ENCODE measurements around the gene COL25A1.

Gene COL25A1

GRCh38 chr4:109010521-109010920 is 291.9 kb downstream of the COL25A1 start:
- Histone ChIP-seq H3K9me3 (ENCODE audit: control insufficient read depth, low read length) (no peaks in the 10 kb centered on the region), H3K27ac (no peak overlapping the region)

GRCh38 chr4:109009909-109010308 is 292.5 kb downstream of the COL25A1 start:
- Histone ChIP-seq H3K36me3 (ENCODE audit: control insufficient read depth, insufficient read depth, low read length) (no peaks in the 10 kb centered on the region), H3K9me3 (ENCODE audit: control insufficient read depth, low read length) (no peaks in the 10 kb centered on the region), H3K4me2 (ENCODE audit: low read length) (no peak overlapping the region), H3K27ac (no peak overlapping the region), H3K4me1 (no peaks in the 10 kb centered on the region), H3K4me3 (ENCODE audit: low read depth, low read length) (no peak overlapping the region), H3K79me2 (no peaks in the 10 kb centered on the region), H2AFZ (no peak overlapping the region), H3K27me3 (ENCODE audit: control insufficient read depth, insufficient read depth, low read length) (no peaks in the 10 kb centered on the region), H3K9ac (no peak overlapping the region)
- no peak for TF ChIP-seq CTCF (IDR thresholded peaks at IDR 0.05)

More at GRCh38 chr4:109010521-109010920, 291.9 kb downstream of the COL25A1 start:
- Histone ChIP-seq H3K4me2 (ENCODE audit: low read length) (no peak overlapping the region), H3K9ac (no peak overlapping the region), H3K79me2 (no peaks in the 10 kb centered on the region), H3K4me3 (ENCODE audit: low read depth, low read length) (no peak overlapping the region), H3K36me3 (ENCODE audit: control insufficient read depth, insufficient read depth, low read length) (no peaks in the 10 kb centered on the region), H3K4me1 (no peaks in the 10 kb centered on the region), H3K27me3 (ENCODE audit: control insufficient read depth, insufficient read depth, low read length) (no peaks in the 10 kb centered on the region), H2AFZ (no peak overlapping the region)
- TF ChIP-seq CTCF (IDR thresholded peaks at IDR 0.05), result no peak

- no peaks in the 10 kb centered on the region for H3K27me3 ChIP-seq (ENCODE audit: control insufficient read depth, insufficient read depth, low read length)
- no peak overlapping the region for H3K4me2 ChIP-seq (ENCODE audit: low read length)
- no peak overlapping the region for H3K4me3 ChIP-seq (ENCODE audit: low read depth, low read length)
- H3K9me3 ChIP-seq (ENCODE audit: control insufficient read depth, low read length), result no peaks in the 10 kb centered on the region
- H3K27ac ChIP-seq, result no peak overlapping the region
- no peak for TF ChIP-seq CTCF (IDR thresholded peaks at IDR 0.05)
- H2AFZ ChIP-seq, result no peak overlapping the region
- H3K79me2 ChIP-seq, result no peaks in the 10 kb centered on the region
- H3K4me1 ChIP-seq, result no peaks in the 10 kb centered on the region
- no peaks in the 10 kb centered on the region for H3K36me3 ChIP-seq (ENCODE audit: control insufficient read depth, insufficient read depth, low read length)
- H3K9ac ChIP-seq, result no peak overlapping the region
Observed at GRCh38 chr4:109007976-109008375, 294.5 kb downstream of the COL25A1 start.

GRCh38 chr4:109005523-109005922 is 296.9 kb downstream of the COL25A1 start:
- Histone ChIP-seq H3K4me2 (ENCODE audit: low read length) (no peak overlapping the region), H3K4me1 (no peaks in the 10 kb centered on the region), H3K36me3 (ENCODE audit: control insufficient read depth, insufficient read depth, low read length) (no peaks in the 10 kb centered on the region), H3K27me3 (ENCODE audit: control insufficient read depth, insufficient read depth, low read length) (no peaks in the 10 kb centered on the region), H3K4me3 (ENCODE audit: low read depth, low read length) (no peak overlapping the region), H3K9me3 (ENCODE audit: control insufficient read depth, low read length) (no peaks in the 10 kb centered on the region), H2AFZ (no peak overlapping the region), H3K79me2 (no peaks in the 10 kb centered on the region), H3K9ac (no peak overlapping the region), H3K27ac (no peak overlapping the region)
- no peak for TF ChIP-seq CTCF (IDR thresholded peaks at IDR 0.05)

- no peaks in the 10 kb centered on the region for H3K4me1 ChIP-seq
- H3K36me3 ChIP-seq (ENCODE audit: control insufficient read depth, insufficient read depth, low read length), result no peaks in the 10 kb centered on the region
- no peaks in the 10 kb centered on the region for H3K79me2 ChIP-seq
- no peak for TF ChIP-seq CTCF (IDR thresholded peaks at IDR 0.05)
- H3K27ac ChIP-seq, result no peak overlapping the region
- H2AFZ ChIP-seq, result no peak overlapping the region
- no peaks in the 10 kb centered on the region for H3K9me3 ChIP-seq (ENCODE audit: control insufficient read depth, low read length)
- H3K4me2 ChIP-seq (ENCODE audit: low read length), result no peak overlapping the region
- no peak overlapping the region for H3K4me3 ChIP-seq (ENCODE audit: low read depth, low read length)
- H3K27me3 ChIP-seq (ENCODE audit: control insufficient read depth, insufficient read depth, low read length), result no peaks in the 10 kb centered on the region
- H3K9ac ChIP-seq, result no peak overlapping the region
Observed at GRCh38 chr4:109004418-109004817, 298.0 kb downstream of the COL25A1 start.

All from parathyroid adenoma (tissue), 2 donors.